ENCODE measurements around the gene TMC7.
"Not testable (repeated sequence)": the region's sequence is repeated elsewhere in the genome, so short reads cannot be mapped to it uniquely, and the experiment has no call there.

TMC7 gene

GRCh38 chr16:18975109-18975508, 8.6 kb upstream of the TMC7 start:
- no peak for DNase-seq (ENCODE audit: extremely low spot score, insufficient read length, low read depth)
- no peak for FAIRE-seq

- DNase-seq (ENCODE audit: extremely low spot score, insufficient read length, low read depth) = no peak
- FAIRE-seq = no peak
These were observed 3.8 kb upstream of the TMC7 start for GRCh38 chr16:18979936-18980335.

- no peak for DNase-seq (ENCODE audit: extremely low spot score, insufficient read length, low read depth)
- FAIRE-seq = no peak
These were observed 786 bp downstream of the TMC7 start for GRCh38 chr16:18984435-18985005.

GRCh38 chr16:18985256-18985655, 1.5 kb downstream of the TMC7 start:
- not testable (repeated sequence) for FAIRE-seq; DNase-seq (ENCODE audit: extremely low spot score, insufficient read length, low read depth)

GRCh38 chr16:18991731-18992130, 8.0 kb downstream of the TMC7 start:
- DNase-seq (ENCODE audit: extremely low spot score, insufficient read length, low read depth); FAIRE-seq: not testable (repeated sequence)

- FAIRE-seq; DNase-seq (ENCODE audit: extremely low spot score, insufficient read length, low read depth): not testable (repeated sequence)
These were observed 9.8 kb downstream of the TMC7 start for GRCh38 chr16:18993531-18993930.

GRCh38 chr16:18994181-18994580, 10.4 kb downstream of the TMC7 start:
- not testable (repeated sequence) for FAIRE-seq; DNase-seq (ENCODE audit: extremely low spot score, insufficient read length, low read depth)

GRCh38 chr16:18995406-18995805, 11.7 kb downstream of the TMC7 start:
- DNase-seq (ENCODE audit: extremely low spot score, insufficient read length, low read depth); FAIRE-seq: not testable (repeated sequence)

- FAIRE-seq; DNase-seq (ENCODE audit: extremely low spot score, insufficient read length, low read depth): not testable (repeated sequence)
These were observed 12.8 kb downstream of the TMC7 start for GRCh38 chr16:18996536-18996935.

- not testable (repeated sequence) for DNase-seq (ENCODE audit: extremely low spot score, insufficient read length, low read depth); FAIRE-seq
These were observed 13.3 kb downstream of the TMC7 start for GRCh38 chr16:18997001-18997400.

- DNase-seq (ENCODE audit: extremely low spot score, insufficient read length, low read depth) (no peak), FAIRE-seq (no peak)
These were observed 15.3 kb downstream of the TMC7 start for GRCh38 chr16:18999045-18999393.

- no peak for FAIRE-seq
- DNase-seq (ENCODE audit: extremely low spot score, insufficient read length, low read depth) = no peak
These were observed 18.1 kb downstream of the TMC7 start for GRCh38 chr16:19001788-19002187.

- DNase-seq (ENCODE audit: extremely low spot score, insufficient read length, low read depth) (no peak), FAIRE-seq (no peak)
These were observed 20.2 kb downstream of the TMC7 start for GRCh38 chr16:19003935-19004334.

GRCh38 chr16:19005561-19006445, 22.1 kb downstream of the TMC7 start:
- no peak for DNase-seq (ENCODE audit: extremely low spot score, insufficient read length, low read depth)

GRCh38 chr16:19006446-19007315, 22.9 kb downstream of the TMC7 start:
- FAIRE-seq = no peak
- DNase-seq (ENCODE audit: extremely low spot score, insufficient read length, low read depth) = no peak

More at GRCh38 chr16:19005561-19006445, 22.1 kb downstream of the TMC7 start:
- no peak for FAIRE-seq

GRCh38 chr16:19008245-19009169, 24.8 kb downstream of the TMC7 start:
- FAIRE-seq (no peak), DNase-seq (ENCODE audit: extremely low spot score, insufficient read length, low read depth) (no peak)

GRCh38 chr16:19011169-19011731, 27.5 kb downstream of the TMC7 start:
- FAIRE-seq = no peak

GRCh38 chr16:19014461-19014860, 30.7 kb downstream of the TMC7 start:
- DNase-seq (ENCODE audit: extremely low spot score, insufficient read length, low read depth) (no peak), FAIRE-seq (no peak)

More at GRCh38 chr16:19011169-19011731, 27.5 kb downstream of the TMC7 start:
- DNase-seq (ENCODE audit: extremely low spot score, insufficient read length, low read depth) = no peak

GRCh38 chr16:19017179-19017578, 33.4 kb downstream of the TMC7 start:
- FAIRE-seq = no peak
- DNase-seq (ENCODE audit: extremely low spot score, insufficient read length, low read depth) = no peak
